Stimulated activated CD8-positive, alpha-beta memory T cell treated with anti-CD3 and anti-CD28 coated beads, Interleukin-4, amount 100 ng/mL, for 1 hour (primary cell): ENCODE data around the gene LAIR1.
"Not testable (repeated sequence)": the region's sequence is repeated elsewhere in the genome, so short reads cannot be mapped to it uniquely, and the experiment has no call there.

Experiments used
- DNase-seq, 2 donors: peaks; one replicate each; pipeline ENCODE4 v3.0.0-alpha.2; 2020; ENCODE audit warnings: low read depth in 2 of 2, low spot score in 1 of 2

The LAIR1 gene

GRCh38 chr19:54376610-54377285 lies 12.0 kb upstream of the LAIR1 start:
- DNase-seq: no peak

DNA sequence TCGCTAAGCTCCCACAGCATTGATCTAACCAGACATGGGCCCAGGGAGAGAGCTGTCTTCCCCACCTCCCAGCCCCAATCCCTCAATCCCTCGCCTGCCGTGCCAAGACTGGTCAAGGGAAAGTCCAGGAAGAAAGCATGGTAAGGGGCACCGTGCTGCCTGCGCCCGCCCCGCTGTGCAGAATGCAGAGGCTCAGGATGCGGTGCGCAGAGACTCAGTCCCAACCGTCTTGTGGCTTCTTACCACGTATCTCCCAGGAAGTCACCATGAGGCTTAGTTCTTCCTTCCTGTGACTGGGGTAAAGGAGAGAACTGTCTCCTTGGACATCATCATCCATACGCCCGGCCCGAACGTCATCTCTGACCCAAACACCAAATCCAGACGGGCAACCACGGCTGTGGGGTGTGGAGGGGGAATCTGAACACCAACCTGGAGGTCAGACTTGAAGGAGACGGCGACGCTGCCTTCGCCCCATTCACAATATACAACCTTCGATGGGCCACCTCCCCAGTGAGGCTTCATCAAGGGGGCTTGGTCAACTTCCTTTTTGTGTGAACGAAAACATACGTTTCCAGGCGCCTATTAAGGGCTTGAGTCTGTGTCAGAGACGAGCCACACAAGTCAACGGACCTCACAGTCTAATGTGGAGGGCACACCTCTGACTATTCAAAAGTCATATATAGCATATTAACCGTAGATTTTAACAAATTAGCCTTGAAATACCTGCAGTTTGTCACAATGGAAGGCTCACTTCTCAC lies 10.6 kb upstream of the LAIR1 start:
- DNase-seq: not testable (repeated sequence)

DNA sequence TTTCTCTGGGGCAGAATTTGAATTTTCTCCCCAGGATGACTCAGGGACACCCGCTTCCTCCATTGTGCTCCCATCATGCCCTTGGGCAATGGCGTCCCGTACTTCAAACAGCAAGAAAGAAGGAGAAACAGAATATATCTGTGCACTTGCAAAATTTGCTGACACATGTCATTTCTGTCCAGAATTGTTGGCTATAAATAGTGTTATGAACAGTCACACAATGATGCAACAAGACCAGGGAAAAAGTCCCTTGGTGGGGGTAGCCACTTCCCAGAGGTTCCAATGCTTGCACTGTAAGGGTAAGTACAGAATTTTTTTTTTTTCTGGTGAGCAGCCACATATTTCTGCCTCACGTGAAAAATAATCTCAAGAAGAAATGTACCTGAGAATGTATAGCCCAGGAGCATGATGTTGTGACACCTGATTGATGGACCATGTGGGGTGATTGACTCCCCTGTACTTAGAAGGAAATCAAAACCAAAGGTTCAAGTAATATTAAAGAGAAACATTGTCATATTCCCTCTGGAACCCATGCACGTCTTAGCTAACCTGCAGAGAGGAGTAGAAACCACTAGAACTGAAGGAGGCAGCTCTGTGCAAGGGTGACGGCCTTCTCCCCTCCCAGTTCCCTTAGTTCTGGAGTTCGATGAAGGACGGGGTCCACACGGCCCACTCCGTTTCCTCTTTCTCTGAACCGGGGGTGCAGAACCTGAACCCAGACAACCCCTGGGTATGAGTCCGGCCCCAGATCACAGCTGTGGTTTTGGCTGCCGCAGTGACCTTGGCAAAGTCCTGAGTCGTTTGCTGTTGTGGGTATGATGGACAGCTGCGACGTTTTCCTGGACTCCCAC lies 9.3 kb upstream of the LAIR1 start:
- DNase-seq: no peak

GRCh38 chr19:54371453-54371852 lies 6.7 kb upstream of the LAIR1 start:
- not testable (repeated sequence) for DNase-seq

- DNase-seq: peak in 1 of 2 donors; percentile 29
Observed at GRCh38 chr19:54370434-54370796, 5.7 kb upstream of the LAIR1 start.

- not testable (repeated sequence) for DNase-seq
Observed at GRCh38 chr19:54369688-54370433, 5.1 kb upstream of the LAIR1 start.

DNA sequence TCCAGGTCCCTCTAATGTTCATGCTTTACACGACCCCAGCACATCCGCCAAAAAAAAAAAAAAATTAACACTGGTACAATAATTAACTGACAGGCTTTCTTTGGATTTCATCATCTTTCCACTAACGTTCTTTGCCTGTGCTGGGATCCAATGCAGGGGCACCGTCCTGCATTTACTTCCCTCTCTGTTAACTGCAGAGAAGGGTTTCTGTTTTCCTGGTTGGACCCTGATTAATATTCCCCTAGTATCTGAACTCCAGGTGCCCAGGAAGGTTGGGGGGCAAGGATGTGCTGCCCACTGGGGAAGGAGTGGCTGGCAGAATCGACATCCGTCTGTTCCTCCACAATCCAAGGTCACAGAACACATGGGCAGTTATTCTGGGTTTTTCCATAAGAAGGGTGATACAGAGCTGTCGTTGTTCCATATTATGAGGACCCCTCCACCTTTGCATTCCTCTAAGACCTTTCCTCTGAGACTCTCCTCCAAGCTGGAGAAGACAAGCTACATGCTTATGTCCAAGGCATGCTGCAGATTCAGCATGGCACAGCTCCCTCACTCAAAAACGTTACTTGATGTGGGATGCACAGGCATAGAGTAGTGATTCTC lies 4.5 kb upstream of the LAIR1 start:
- DNase-seq: no peak

GRCh38 chr19:54366811-54367210 lies 2.1 kb upstream of the LAIR1 start:
- no peak for DNase-seq

DNA sequence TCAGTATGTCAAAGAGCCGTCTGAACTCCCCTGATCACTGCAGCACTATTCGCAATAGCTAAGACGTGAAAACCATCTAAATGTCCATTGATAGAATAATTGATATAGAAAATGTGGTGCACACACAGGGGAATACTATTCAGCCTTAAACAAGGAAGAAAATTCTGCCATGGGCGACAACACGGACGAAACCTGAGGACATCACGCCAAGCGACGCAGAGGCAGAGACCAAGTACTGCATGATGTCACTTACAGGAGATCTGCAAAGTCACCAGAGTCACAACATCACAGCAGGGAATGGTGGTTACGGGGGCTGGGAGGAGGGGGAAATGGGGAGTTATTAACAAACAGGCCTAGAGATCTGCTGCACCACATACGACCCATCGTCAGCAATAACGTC lies 1.1 kb upstream of the LAIR1 start:
- DNase-seq: not testable (repeated sequence)

- DNase-seq: not testable (repeated sequence)
Observed at GRCh38 chr19:54361680-54362422, 2.9 kb downstream of the LAIR1 start.

DNA sequence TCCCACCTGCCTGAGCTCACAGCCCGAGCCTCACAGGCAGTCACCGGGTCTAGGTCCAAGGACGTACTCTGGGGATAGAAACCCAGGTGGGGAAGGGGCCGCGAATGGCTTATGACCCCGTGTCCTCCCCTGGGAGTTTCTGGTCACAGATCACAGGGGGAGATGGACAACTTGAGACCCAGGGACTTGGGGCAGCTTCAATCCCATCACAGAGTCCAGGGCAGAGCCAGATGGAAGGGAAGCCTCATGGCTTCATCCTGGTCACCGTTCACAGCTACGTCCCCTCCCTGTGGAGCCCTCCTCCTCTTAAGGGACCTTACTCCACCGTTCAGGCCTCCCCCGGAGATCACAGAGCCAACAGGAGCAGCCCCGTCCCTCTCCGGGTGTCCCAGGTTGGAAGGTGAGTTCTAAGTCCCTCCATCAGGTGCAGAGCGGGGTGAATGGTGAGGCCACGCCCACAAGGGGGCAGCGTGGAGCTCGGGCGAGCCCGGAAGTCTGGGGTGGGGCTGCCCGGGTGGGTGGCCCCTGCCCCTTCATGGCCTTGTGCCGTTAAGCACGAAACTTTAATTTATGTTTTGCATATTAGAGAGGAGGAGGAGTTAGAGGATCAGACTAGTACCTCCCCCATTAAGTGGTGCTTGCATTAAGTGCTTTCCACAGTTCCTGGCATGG lies 5.4 kb downstream of the LAIR1 start:
- DNase-seq: peak; percentile 38 to 53

- DNase-seq: no peak
Observed at GRCh38 chr19:54357381-54357780, 7.3 kb downstream of the LAIR1 start.

DNA sequence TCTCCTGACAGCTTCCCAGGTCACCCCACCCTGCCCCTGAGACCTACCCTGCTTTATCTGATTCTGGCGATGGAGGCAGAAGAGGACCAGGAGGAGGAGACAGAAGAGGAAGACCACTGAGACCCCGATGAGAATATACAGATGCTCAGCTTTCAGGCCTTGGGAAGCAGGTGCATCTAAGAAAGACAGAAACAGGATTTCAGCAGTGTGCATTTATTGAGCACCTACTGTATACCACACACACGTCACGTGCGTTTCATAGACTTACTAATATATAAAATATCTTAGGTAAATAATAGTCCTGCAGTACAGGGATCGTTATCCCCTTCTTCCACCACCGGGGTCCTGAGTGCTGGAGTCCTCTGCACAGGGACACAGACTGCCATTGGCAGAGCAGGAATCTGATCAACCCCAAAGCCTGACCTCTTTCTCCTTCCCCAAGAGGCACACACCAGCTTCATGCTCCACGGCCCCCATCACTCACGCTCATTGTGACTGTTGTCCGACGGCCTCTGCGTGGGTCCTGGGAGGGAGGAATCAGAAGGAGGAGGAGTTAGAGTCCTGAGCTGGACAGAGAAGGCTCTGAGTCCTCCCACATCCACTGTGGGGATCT lies 8.2 kb downstream of the LAIR1 start:
- no peak for DNase-seq

- no peak for DNase-seq
Observed at GRCh38 chr19:54355675-54356074, 9.1 kb downstream of the LAIR1 start.

- DNase-seq: no peak
Observed at GRCh38 chr19:54354761-54355160, 10.0 kb downstream of the LAIR1 start.

- DNase-seq: no peak
Observed at GRCh38 chr19:54352546-54352945, 12.2 kb downstream of the LAIR1 start.

GRCh38 chr19:54352041-54352440 lies 12.7 kb downstream of the LAIR1 start:
- no peak for DNase-seq

GRCh38 chr19:54351474-54351873 lies 13.3 kb downstream of the LAIR1 start:
- no peak for DNase-seq

DNA sequence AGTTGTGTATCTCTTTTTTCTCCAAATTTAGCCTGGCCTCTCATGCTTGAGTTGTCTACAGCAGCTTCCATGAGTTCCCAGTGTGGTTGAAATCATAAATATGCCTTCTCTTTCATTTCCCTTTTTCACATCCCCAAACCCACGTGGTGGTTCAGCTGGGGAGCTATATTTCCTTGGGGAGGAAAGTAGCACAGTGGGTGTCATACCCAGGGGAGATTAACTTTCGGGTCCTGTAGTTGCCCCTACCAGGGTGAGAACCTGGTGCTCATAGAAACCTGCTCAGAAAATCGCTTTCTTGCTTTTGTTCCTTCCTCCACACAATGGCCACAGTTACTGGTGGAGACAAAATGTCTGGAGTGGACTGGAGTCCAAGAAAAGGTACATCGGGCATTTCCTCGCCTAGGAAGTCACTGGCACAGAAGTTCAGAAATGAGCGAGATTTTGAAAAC lies 18.8 kb downstream of the LAIR1 start:
- DNase-seq: no peak
